ENCODE results near the gene TIGIT.

Gene TIGIT

DNA sequence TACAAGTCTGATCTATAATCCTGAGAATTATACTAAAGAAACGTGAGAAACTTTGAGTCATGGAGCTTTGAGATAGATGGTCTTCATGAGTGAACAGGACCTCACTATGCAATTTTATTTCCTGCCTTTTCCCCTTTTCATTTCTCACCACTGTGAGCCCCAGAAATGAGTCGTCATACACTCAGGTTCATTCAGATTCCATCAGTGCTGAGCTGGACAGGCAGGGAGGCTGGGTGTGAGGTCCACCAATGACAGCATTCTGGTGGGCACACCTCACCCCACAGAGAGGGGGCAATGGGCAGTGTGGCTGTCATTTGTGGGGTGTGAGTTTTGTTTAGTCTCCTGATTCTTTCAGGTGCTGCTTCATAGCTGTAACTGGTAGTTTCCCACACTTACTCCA lies 16.9 kb downstream of the TIGIT start:
- no peak for DNase-seq (ENCODE audit: low read depth in 2 of 2)

DNA sequence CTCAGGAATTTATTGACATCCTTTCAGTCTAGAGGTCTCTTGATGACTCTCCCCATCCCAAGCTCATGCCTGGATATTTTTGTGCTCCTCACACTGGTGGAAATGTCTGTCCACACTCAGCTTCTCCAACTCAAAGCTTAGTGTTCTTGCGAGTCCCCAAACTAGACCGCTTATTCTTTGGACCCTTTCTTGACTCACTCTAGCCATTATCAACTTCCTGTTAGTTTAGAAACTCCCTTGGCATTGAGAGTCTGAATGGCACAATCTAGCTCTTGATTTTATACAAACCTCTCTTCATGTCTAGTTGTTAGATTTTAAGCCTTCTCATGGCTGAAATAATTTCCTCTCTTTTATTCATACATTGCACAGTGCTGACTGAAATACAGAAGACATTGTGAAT lies 19.6 kb downstream of the TIGIT start:
- DNase-seq (ENCODE audit: low read depth in 2 of 2) = no peak

DNA sequence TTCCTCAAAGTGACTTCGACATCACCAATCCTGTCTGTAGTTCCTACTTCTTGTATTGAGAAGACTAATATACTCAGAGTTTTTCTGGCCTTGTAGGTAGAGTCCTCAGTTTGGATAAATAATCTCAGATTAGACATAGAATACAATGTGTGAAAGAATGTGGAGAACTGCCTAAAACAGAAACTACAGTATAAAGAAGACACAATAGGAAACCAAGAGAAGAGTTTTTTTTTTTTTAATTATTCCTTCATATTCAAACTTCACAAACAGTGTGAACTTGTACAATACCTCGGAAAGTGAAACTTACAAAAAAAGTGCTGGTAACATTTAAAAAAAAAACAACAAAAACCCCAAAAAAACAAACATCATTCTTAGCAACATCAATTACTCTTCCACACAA lies 20.5 kb downstream of the TIGIT start:
- no peak for DNase-seq (ENCODE audit: low read depth in 2 of 2)

DNA sequence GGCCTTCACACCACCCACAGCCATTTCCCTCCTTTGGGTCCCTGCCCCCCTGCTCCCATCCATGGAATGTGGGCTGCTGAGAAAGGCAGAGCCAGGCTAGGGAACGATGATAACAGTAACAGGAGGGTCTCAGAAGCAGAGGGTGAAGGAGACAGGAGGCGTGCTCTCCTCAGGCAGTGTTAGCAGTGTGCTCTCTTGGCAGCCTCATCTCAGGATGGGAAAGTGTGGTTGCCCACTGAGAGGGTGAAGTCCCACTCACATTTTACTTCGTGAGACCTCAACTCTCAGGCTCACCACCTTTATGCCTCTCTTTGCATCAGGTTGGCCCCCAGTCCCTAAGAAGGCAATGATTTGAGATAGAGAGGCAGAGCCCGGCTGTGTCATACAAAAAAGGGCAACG lies 24.5 kb downstream of the TIGIT start:
- DNase-seq (ENCODE audit: low read depth in 2 of 2) = no peak

DNA sequence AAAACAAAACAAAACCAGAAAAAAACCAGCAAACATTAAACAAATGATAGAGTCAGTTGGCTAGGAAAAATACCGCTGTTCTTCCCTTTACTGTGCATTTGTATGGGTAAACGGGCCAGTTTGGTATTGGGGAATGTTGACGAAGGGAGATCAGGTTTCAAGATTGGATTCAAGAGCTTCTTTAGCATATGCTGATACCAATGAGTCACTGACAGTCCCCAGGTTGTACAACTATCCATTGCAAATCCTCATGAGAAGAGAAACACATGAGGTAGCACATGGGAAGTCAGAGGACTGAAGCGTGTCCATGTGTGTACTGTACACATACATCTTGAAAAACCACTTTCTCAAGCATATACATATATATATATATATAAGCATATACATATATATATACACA lies 25.6 kb downstream of the TIGIT start:
- no peak for DNase-seq (ENCODE audit: low read depth in 2 of 2)

DNA sequence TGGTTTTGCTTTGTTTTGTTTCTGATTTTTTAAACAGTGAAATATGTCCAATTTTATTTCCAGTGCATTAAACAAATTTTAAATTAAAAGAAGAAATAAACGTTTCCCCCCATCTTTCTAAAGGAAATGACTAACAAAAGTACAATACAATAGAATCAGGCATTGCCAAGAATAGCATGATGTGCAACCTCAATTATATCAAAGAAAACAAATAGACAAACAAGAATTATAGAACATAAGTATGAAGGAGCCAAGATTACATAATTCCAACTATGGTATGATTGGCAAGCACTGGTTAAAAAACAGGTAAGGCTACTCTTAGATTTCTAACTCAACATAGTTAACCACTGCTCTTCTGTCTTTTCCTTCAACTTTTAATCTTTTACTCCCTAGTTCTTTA lies 26.4 kb downstream of the TIGIT start:
- no peak for DNase-seq (ENCODE audit: low read depth in 2 of 2)

DNA sequence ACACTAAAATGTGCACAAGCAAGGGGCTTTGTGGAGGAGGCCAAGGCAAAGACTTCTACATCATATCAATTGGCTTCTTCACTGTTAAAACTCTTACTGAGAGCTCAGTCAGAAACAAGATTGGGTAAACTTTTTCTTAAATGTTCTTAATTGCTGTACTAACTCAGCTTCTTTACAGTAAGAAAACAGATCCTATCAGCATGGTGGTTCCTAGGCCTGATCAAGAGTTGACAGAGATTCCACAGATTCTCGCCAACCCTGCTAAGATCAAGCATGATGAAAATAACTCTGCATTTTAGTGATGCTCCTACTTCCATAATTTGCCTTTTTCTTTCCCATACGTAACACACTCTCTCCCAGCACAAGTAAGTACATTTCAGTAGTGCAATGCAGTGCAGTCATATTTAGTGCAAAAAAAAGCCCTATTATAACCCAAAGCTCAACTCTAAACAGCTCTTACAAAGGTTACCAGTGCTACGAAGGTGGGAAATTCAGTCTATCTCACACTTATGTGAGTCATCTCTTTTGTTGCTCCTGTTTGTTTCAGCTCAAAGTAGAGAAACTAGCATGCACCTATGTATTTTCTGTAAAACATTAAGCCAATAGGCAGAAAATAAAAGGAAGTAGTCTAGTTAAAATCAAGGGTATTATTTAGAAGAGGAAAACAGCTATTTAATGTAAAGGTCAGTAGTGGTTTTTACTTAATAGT lies 29.9 kb downstream of the TIGIT start:
- DNase-seq (ENCODE audit: low read depth in 2 of 2) = no peak

DNA sequence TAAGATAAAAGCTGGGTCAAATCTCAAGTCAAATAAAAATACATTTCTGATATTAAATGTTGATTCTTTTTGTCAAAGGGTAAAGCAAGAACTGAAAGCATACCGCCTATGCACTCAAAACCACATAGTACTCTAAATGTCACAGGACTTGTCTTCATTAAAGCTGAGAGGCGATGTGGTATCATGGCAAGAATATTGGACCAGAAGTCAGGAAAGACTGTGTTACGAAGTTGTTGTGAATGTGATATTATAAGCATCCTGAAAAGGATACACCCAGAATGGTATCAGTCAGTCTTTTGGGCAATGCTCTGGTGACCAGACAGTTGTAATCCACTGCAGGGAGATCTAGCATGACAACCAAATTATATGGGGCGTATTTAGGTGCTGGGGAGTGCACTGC lies 33.8 kb downstream of the TIGIT start:
- DNase-seq (ENCODE audit: low read depth in 2 of 2) = no peak

DNA sequence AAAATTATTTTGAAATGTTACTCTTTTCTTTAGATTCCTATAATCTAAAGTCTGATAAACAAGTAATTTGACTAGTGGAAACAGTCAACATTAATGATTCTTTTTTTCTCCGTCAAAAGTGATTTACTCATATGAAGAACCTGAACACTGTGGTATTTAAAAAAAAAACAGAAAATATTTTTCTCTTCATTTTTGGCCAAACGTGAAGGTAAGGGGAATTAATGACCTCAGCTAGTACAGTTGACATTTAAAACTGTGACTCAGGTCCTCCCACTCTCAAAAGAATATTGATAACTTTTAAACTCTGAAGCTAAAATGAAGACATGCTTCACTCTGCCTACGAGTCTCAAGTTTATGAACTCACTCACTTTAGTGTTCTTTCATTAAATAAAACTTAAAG lies 34.5 kb downstream of the TIGIT start:
- no peak for DNase-seq (ENCODE audit: low read depth in 2 of 2)

DNA sequence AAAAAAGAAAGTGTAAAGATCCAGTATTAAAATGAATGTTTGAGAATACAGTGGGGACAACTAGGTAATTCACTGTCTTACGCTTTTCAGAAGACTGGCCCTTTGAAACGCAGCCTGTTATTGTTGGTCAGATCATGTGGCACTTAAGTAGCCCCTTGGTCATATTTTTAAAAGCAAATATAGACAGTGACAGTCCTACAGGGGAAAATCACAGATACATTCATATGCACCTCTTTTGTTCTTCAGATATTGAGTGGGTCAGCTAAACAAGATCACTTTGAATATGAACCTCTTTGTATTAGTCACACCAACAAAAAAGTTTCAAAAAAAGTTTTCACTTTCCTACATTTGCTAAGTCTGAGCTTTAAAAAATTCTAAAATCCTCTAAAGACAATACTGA lies 36.0 kb downstream of the TIGIT start:
- no peak for DNase-seq (ENCODE audit: low read depth in 2 of 2)

DNA sequence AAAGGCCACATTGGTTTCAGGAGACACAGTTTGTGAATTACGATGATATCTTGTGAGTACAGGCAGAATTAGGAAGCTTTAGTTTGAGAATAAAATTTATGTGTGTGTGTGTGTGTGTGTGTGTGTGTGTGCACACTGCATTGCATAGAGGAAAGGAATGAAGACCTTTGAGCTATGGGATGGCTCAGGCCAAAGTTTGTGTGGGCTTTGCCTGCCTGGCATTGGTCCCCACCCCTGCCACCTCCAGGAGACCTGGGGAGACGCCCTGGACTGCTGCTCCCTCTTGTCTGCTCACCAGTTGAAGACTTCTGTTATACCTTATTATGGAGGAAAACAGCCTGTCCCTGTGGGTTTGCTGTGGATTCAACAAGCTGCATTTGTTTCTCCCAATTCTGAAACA lies 37.2 kb downstream of the TIGIT start:
- DNase-seq (ENCODE audit: low read depth in 2 of 2) = no peak

DNA sequence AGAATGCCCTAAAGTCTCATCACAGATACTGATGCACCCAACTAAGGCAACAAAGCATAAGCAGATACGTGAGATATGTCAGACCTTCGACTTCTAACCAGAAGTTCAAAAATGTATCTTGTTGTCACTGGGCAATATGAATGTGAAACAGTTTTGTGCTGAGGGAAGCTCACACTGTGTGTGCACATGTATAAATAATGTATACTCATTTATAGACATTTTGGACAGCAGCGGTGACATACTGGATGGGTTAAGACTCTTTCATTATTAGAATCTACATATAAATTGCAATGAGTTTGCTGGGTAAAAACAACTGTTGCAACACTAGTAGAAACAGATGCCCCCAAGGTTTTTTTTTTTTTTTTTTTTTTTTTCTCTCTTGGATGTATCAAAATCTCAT lies 37.9 kb downstream of the TIGIT start:
- no peak for DNase-seq (ENCODE audit: low read depth in 2 of 2)

DNA sequence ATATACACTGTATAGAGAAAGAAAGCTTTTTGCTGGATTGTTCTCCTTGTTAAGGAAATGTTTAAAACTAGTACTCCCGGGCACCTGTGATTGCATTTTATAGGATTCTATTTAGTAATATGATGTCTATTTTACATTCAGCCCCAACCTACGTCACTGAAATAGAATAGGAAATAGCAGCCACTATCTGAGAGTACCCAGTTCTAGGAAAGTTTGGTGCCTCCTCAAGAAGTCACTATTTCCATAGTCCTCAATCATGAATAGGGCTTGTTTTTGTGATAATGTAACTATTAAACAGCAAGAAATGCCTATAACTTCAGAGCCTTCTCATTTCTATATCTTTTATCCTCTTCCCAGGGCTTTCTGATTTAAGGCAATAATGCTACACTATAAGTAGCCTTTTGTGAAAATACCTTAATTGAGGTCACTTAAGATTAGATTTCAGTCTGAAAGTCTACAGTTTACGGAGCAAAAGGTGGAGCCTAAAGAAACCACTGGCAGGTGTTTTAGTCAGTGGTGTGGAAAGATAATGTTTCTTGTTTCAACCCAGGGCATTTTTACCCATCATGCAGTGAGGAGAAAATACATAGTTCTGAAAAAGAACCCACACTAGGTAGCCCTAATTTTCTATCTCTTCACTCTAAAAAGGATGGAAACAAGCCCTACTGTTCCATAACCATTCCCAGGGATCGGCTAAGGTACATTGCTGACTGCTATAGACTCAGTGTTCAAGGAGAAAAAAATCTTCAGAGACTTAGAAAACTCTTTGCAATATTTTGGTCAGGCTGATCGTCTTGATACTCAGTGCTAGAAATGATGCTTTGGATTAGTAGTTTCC lies 38.7 kb downstream of the TIGIT start:
- DNase-seq (ENCODE audit: low read depth in 2 of 2) = no peak

DNA sequence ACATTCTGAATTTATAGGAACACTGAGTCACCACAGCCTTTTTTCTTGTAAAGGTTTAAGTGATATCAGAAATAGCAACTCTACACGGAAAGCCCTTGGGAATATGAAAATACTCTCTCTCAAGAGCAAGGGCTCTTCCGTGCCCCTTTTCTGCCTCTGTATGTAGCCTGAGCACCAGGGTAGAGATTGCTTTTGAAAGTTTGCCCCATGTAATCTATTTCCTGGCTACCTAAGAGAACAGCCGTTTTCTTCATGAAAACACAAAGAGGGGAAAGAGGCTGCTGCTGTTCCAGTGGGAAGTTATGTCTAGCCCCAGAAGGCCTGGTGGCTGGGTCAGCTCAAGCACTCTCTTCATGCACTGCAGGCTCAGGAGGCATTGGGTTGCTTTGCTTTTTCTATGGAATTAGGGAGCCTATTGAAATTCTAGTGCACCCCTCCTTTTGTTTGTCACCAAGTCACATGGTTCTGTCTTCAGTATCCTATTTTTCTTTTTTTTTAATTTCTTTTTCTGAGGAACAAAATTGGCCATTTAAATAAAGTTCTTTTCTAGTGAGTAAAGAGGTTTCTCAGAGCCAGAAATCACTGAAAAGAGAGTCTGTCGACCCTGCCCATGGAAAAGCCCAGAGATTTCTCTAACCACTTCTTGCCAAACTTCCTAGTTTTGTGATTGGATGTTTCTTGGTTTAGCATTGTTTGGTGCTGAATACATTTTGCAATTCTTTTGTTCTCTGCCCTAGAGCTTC lies 39.5 kb downstream of the TIGIT start:
- no peak for DNase-seq (ENCODE audit: low read depth in 2 of 2)

DNA sequence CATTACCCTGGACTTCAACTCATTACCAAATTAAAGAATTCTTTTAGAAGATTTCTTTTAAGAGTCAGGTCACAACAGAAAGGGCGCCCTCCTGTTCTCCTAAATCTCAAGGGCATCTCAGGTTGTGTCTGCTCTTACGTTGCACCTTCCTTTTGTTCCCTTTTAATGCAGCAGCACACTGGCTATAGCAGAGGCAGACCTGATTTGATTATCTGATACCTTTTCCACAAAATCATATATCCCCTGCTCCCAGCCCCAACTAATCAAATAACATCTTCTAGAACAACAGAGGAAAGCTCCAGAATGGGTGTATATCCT lies 40.1 kb downstream of the TIGIT start:
- no peak for DNase-seq (ENCODE audit: low read depth in 2 of 2)

DNA sequence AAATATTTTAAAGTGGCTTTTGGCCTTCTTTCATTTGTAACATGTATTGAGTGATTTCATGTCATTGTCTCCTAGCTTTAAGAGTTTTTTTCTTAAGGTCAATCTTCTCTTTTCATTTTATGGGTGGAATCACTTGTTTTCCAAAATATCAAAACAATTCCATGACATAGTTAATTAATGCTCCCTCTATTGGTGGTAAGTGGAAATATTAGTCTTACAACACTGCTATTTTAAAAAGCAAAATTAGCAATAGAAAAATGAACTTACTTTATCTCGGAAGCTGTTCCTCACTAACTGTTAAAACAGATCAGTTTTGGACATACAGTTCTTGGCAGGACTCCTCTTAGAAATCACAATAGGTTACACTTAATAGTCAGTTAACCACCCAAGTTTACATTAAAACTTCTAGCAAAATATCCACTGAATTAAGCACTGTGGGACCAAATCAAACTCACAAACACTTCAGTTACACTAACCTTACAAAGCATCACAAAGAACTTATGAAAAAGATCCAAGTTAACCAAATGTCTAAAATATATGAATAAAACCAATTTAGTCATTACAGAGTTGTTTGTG lies 42.4 kb downstream of the TIGIT start:
- DNase-seq (ENCODE audit: low read depth in 2 of 2) = no peak

DNA sequence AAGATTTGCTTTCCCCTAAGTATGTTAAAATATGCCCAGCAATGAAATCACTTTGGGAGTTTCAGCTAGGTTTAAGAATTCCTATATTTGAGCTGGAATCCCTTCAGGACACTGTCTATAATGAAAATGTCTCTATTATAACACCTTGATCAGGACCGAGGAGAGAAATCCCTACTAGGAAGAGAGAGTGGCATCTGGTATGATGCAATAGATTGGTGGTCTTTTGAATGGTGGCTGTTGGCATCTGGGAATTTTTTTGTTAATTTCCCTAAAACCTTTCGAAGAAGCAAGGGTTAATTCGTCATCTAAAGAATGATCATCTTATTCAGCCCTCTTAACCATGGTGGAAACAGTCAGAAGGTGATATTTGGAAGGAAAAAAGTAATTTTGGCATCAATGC lies 43.0 kb downstream of the TIGIT start:
- DNase-seq (ENCODE audit: low read depth in 2 of 2) = no peak

DNA sequence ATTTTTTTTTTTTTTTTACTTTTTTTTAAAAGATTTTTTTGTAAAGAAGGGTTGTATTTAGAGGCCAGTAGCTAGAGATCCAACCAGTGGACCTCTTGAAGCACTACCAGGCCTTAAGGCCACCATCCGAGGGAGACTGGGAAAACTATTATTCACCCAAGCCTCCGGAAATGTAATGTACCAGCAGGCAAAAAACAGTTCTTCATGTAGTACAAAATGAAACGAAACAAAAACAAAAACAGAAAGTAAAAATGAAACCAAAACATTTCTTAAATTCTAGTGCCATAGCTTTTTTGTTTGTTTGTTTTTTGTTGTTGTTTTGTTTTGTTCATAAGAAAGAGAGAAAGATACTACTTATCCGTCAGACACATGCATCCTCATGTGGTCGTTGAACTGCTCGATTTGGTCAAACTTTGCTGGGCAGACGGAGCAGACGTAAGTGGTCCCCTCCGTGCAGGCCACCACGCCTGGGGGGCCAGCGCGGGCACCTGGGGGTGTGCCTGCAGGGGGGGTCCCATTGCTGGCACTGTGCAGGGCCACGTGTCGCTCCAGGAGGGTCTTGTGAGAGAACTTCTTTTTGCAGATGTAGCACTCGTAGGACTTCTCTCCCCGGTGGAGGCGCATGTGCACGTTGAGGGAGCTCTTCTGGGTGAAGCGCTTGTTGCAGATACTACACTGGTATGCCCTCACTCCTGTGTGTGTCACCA lies 45.0 kb downstream of the TIGIT start:
- DNase-seq (ENCODE audit: low read depth in 2 of 2) = no peak

DNA sequence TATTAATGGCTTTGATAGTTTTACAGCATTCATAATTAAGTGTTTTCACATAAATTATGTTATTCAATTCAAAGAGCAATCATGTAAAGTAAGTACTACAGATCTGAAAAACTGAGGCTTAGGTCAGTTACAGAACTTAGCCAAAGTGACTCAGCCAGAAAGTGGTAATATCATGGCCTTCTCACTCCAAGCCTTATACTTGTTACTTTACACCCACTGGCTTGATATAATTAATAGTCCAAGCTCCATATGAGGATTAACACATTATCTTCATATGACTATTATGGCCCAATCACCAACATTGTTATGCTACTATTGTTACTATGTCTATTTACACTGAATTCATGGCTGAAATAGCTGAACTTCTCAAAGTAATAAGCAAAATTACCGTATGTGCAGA lies 50.7 kb downstream of the TIGIT start:
- no peak for DNase-seq (ENCODE audit: low read depth in 2 of 2)

DNA sequence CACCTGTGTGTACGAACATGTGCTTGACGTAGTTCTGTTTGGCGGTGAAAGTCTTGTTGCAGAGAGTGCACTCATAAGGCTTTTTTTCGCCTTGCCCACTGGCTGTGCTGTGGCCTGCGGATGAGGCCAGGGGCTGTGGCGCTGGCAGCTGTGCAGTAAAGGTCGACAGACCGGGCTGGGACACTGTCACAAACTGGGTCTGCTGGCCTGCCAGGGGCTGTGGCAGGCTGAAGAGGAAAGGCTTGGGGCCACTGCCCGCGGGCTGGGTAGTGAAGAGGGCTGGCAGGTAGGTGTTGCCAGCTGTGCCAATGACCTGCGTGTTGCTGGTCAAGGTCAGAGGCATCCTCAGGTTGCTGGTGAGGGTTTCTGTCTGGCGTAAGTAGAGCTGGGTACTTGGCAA lies 56.4 kb downstream of the TIGIT start:
- DNase-seq (ENCODE audit: low read depth in 2 of 2) = no peak

DNA sequence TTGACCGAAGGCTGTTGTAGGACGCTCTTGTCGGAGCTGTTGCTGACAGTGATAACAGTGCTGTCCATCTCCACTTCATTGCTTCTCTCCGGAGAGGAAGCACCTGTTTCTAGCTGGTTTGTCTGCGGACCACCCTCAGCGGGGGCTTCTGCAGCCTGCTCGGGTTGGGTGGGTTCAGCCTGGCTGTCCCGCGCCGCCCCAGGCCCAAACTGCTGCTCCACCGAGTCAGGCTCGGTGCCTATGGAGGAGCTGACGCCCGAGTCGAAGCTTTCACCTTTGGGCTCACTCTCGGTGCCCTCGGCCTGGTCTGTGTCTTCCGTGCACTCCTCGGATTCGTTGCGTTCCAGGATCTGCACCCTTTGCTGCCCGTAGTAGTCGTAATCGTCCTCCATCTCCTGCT lies 56.9 kb downstream of the TIGIT start:
- DNase-seq (ENCODE audit: low read depth in 2 of 2) = no peak
